ENCODE measurements around the gene REEP3. TPM values are rescaled to one million over a fixed set of nuclear protein-coding genes. Genes with fewer than 3 reads are reported as not detected.

REEP3 gene
- total RNA-seq, 1 donor from 2014 or later: 13.6 TPM

DNA sequence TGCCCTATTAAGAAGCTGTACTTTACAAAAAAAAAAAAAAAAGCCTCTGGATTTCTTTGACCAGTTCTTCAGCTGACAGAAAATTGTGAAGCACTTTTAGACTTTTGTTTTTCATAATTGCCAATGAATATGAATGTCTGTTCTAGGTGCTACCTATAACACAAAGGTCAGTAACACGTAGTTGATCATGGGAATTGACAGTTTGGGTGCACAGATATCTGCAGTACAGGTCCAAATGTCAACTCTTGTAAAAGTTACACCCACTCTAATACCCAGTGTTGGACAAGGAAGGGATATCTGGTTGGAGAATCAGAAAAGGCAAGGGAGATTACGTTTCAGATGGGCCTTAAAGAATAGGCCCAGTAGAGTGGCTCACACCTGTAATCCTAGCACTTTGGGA is 1.8 kb downstream of the REEP3 start:
- H3K27me3 ChIP-seq (ENCODE audit: control insufficient read depth in 3 of 3, insufficient read depth in 3 of 3, low read length in 3 of 3): no peaks in the 10 kb centered on the region
- no peaks in the 10 kb centered on the region for H3K9me3 ChIP-seq (ENCODE audit: control insufficient read depth in 3 of 3, low read length in 3 of 3)
- peaks cover 15 to 18% (median 15%) of the 10 kb centered on the region in 3 donors for H3K4me1 ChIP-seq (ENCODE audit: control insufficient read depth in 3 of 3, insufficient read depth in 3 of 3, low read length in 3 of 3)
- no peaks in the 10 kb centered on the region for H3K36me3 ChIP-seq (ENCODE audit: control insufficient read depth in 3 of 3, insufficient read depth in 3 of 3, low read length in 3 of 3)
- H3K4me3 ChIP-seq (ENCODE audit: low read length in 3 of 3): peak overlapping the region in 1 of 3 donors; percentile 93
- H3K9ac ChIP-seq (ENCODE audit: low read depth in 1 of 3, low read length in 3 of 3): no peak overlapping the region
- no peak overlapping the region for H3K27ac ChIP-seq (ENCODE audit: low read depth, low read length)

GRCh38 chr10:63525021-63525420 is 3.8 kb downstream of the REEP3 start:
- peaks cover 19 to 25% (median 20%) of the 10 kb centered on the region in 3 donors for H3K4me1 ChIP-seq (ENCODE audit: control insufficient read depth in 3 of 3, insufficient read depth in 3 of 3, low read length in 3 of 3)
- H3K9ac ChIP-seq (ENCODE audit: low read depth in 1 of 3, low read length in 3 of 3): no peak overlapping the region
- H3K27ac ChIP-seq (ENCODE audit: low read depth, low read length): no peak overlapping the region
- H3K36me3 ChIP-seq (ENCODE audit: control insufficient read depth in 3 of 3, insufficient read depth in 3 of 3, low read length in 3 of 3): peaks cover 0 to 5% (median 2%) of the 10 kb centered on the region in 3 donors
- no peaks in the 10 kb centered on the region for H3K27me3 ChIP-seq (ENCODE audit: control insufficient read depth in 3 of 3, insufficient read depth in 3 of 3, low read length in 3 of 3)
- no peak overlapping the region for H3K4me3 ChIP-seq (ENCODE audit: low read length in 3 of 3)
- H3K9me3 ChIP-seq (ENCODE audit: control insufficient read depth in 3 of 3, low read length in 3 of 3): no peaks in the 10 kb centered on the region

DNA sequence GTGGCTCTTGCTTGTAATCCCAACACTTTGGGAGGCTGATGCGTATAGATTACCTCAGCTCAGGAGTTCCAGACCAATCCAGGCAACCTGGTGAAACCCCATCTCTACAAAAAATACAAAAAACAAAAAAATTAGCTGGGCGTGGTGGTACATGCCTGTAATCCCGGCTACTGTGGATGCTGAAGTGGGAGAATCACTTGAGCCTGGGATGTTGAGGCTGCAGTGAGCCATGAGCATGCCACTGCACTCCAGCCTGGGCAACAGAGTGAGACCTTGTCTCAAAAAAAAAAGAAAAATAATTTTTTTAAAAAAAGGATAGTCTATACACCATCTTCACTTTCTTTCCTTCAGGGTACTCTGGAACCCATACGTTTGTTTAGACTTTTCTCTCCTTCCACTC is 6.2 kb downstream of the REEP3 start:
- no peaks in the 10 kb centered on the region for H3K9me3 ChIP-seq (ENCODE audit: control insufficient read depth in 3 of 3, low read length in 3 of 3)
- H3K27ac ChIP-seq (ENCODE audit: low read depth, low read length): no peak overlapping the region
- peaks cover 0 to 5% (median 2%) of the 10 kb centered on the region in 3 donors for H3K36me3 ChIP-seq (ENCODE audit: control insufficient read depth in 3 of 3, insufficient read depth in 3 of 3, low read length in 3 of 3)
- no peaks in the 10 kb centered on the region for H3K27me3 ChIP-seq (ENCODE audit: control insufficient read depth in 3 of 3, insufficient read depth in 3 of 3, low read length in 3 of 3)
- peaks cover 10 to 18% (median 13%) of the 10 kb centered on the region in 3 donors for H3K4me1 ChIP-seq (ENCODE audit: control insufficient read depth in 3 of 3, insufficient read depth in 3 of 3, low read length in 3 of 3)
- no peak overlapping the region for H3K9ac ChIP-seq (ENCODE audit: low read depth in 1 of 3, low read length in 3 of 3)
- no peak overlapping the region for H3K4me3 ChIP-seq (ENCODE audit: low read length in 3 of 3)

DNA sequence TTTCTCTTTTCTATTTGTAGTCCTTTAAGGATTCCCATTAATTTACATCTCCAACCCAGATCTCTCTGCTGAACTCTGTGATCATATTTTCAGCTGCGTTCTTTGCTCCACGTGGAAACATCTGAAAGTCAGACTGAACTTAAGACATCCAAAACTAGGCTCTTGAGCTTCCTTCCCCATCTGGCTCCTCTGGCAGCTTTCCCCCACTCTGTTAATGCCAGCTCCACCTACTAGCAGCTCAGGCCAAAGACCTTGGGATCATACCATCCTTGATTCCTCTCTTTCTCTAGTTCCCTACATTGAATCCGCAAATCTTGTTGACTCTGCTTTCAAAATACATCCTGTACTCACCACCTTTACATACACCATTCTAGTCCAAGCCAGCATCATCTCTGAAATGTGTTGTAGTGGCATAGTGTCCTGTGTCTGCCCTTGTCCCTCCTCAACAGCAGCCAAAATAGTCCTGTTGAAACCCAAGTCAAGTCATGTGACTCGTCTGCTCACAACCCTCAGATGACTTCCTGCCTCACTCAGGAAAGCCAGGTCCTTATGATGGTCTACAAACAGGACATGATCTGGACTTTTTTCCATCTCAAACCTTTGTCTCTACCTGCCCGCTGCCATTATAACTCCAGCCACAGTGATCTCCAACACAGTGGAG is 7.0 kb downstream of the REEP3 start:
- Histone ChIP-seq H3K27ac (ENCODE audit: low read depth, low read length) (no peak overlapping the region), H3K9me3 (ENCODE audit: control insufficient read depth in 3 of 3, low read length in 3 of 3) (no peaks in the 10 kb centered on the region), H3K36me3 (ENCODE audit: control insufficient read depth in 3 of 3, insufficient read depth in 3 of 3, low read length in 3 of 3) (peaks cover 0 to 5% (median 2%) of the 10 kb centered on the region in 3 donors), H3K4me3 (ENCODE audit: low read length in 3 of 3) (no peak overlapping the region), H3K4me1 (ENCODE audit: control insufficient read depth in 3 of 3, insufficient read depth in 3 of 3, low read length in 3 of 3) (peaks cover 4 to 15% (median 8%) of the 10 kb centered on the region in 3 donors), H3K9ac (ENCODE audit: low read depth in 1 of 3, low read length in 3 of 3) (no peak overlapping the region), H3K27me3 (ENCODE audit: control insufficient read depth in 3 of 3, insufficient read depth in 3 of 3, low read length in 3 of 3) (no peaks in the 10 kb centered on the region)

GRCh38 chr10:63530409-63530808 is 9.2 kb downstream of the REEP3 start:
- Histone ChIP-seq H3K9me3 (ENCODE audit: control insufficient read depth in 3 of 3, low read length in 3 of 3) (no peaks in the 10 kb centered on the region), H3K4me3 (ENCODE audit: low read length in 3 of 3) (no peak overlapping the region), H3K27ac (ENCODE audit: low read depth, low read length) (no peak overlapping the region), H3K27me3 (ENCODE audit: control insufficient read depth in 3 of 3, insufficient read depth in 3 of 3, low read length in 3 of 3) (no peaks in the 10 kb centered on the region), H3K4me1 (ENCODE audit: control insufficient read depth in 3 of 3, insufficient read depth in 3 of 3, low read length in 3 of 3) (peaks cover 4 to 7% (median 6%) of the 10 kb centered on the region in 3 donors), H3K36me3 (ENCODE audit: control insufficient read depth in 3 of 3, insufficient read depth in 3 of 3, low read length in 3 of 3) (peaks cover 0 to 5% (median 2%) of the 10 kb centered on the region in 3 donors), H3K9ac (ENCODE audit: low read depth in 1 of 3, low read length in 3 of 3) (no peak overlapping the region)

- Histone ChIP-seq H3K36me3 (ENCODE audit: control insufficient read depth in 3 of 3, insufficient read depth in 3 of 3, low read length in 3 of 3) (no peaks in the 10 kb centered on the region), H3K9ac (ENCODE audit: low read depth in 1 of 3, low read length in 3 of 3) (no peak overlapping the region), H3K27me3 (ENCODE audit: control insufficient read depth in 3 of 3, insufficient read depth in 3 of 3, low read length in 3 of 3) (no peaks in the 10 kb centered on the region), H3K27ac (ENCODE audit: low read depth, low read length) (no peak overlapping the region), H3K4me1 (ENCODE audit: control insufficient read depth in 3 of 3, insufficient read depth in 3 of 3, low read length in 3 of 3) (peaks cover 3 to 5% (median 3%) of the 10 kb centered on the region in 3 donors), H3K9me3 (ENCODE audit: control insufficient read depth in 3 of 3, low read length in 3 of 3) (no peaks in the 10 kb centered on the region), H3K4me3 (ENCODE audit: low read length in 3 of 3) (no peak overlapping the region)
These were observed 13.5 kb downstream of the REEP3 start for GRCh38 chr10:63534723-63535122.

GRCh38 chr10:63536698-63537097 is 15.5 kb downstream of the REEP3 start:
- no peak overlapping the region for H3K9ac ChIP-seq (ENCODE audit: low read depth in 1 of 3, low read length in 3 of 3)
- H3K27me3 ChIP-seq (ENCODE audit: control insufficient read depth in 3 of 3, insufficient read depth in 3 of 3, low read length in 3 of 3): no peaks in the 10 kb centered on the region
- no peaks in the 10 kb centered on the region for H3K9me3 ChIP-seq (ENCODE audit: control insufficient read depth in 3 of 3, low read length in 3 of 3)
- H3K4me3 ChIP-seq (ENCODE audit: low read length in 3 of 3): no peak overlapping the region
- H3K27ac ChIP-seq (ENCODE audit: low read depth, low read length): no peak overlapping the region
- H3K4me1 ChIP-seq (ENCODE audit: control insufficient read depth in 3 of 3, insufficient read depth in 3 of 3, low read length in 3 of 3): peaks cover 3 to 5% (median 3%) of the 10 kb centered on the region in 3 donors
- H3K36me3 ChIP-seq (ENCODE audit: control insufficient read depth in 3 of 3, insufficient read depth in 3 of 3, low read length in 3 of 3): no peaks in the 10 kb centered on the region

DNA sequence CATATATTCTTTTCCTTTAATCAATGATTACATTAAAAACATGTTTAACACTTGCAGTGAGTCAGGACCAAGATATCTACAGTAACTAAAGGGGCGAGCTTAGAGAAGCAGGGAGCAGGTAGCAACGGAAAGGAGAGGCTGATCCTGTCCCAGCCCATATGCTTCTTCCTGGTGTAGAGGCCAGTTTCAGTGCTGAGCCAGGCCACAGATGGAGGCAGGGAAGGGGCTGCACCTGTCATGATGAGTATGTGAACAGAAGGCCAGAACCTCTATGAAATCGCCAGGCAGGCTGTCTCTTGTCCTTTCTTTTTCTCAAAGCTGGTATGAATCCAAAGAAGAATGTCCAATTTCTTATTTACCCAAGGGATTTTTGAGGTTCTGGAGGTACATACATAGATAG is 16.3 kb downstream of the REEP3 start:
- no peaks in the 10 kb centered on the region for H3K36me3 ChIP-seq (ENCODE audit: control insufficient read depth in 3 of 3, insufficient read depth in 3 of 3, low read length in 3 of 3)
- H3K4me1 ChIP-seq (ENCODE audit: control insufficient read depth in 3 of 3, insufficient read depth in 3 of 3, low read length in 3 of 3): peaks cover 3 to 5% (median 3%) of the 10 kb centered on the region in 3 donors
- H3K27ac ChIP-seq (ENCODE audit: low read depth, low read length): no peak overlapping the region
- H3K4me3 ChIP-seq (ENCODE audit: low read length in 3 of 3): no peak overlapping the region
- no peaks in the 10 kb centered on the region for H3K27me3 ChIP-seq (ENCODE audit: control insufficient read depth in 3 of 3, insufficient read depth in 3 of 3, low read length in 3 of 3)
- no peak overlapping the region for H3K9ac ChIP-seq (ENCODE audit: low read depth in 1 of 3, low read length in 3 of 3)
- H3K9me3 ChIP-seq (ENCODE audit: control insufficient read depth in 3 of 3, low read length in 3 of 3): no peaks in the 10 kb centered on the region

DNA sequence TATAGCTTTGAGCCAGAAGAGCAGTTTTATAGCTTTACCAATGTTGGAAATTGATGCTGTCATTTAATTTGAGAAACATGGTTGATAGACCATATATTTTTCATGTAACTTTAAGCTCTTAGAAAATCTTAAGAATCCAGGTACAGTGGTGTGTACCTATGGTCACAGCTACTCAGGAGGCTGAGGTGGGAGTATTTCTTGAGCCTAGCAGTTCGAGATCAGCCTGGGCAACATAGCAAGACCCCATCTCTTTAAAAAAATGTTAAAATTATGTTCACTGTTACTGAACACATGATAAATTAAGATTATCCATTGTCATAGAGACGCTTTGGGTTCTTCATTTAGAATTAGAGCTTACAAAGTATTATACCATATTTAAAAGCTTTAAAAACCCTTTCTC is 18.2 kb downstream of the REEP3 start:
- H3K36me3 ChIP-seq (ENCODE audit: control insufficient read depth in 3 of 3, insufficient read depth in 3 of 3, low read length in 3 of 3): no peaks in the 10 kb centered on the region
- H3K9me3 ChIP-seq (ENCODE audit: control insufficient read depth in 3 of 3, low read length in 3 of 3): no peaks in the 10 kb centered on the region
- peaks cover 3 to 5% (median 5%) of the 10 kb centered on the region in 3 donors for H3K4me1 ChIP-seq (ENCODE audit: control insufficient read depth in 3 of 3, insufficient read depth in 3 of 3, low read length in 3 of 3)
- H3K9ac ChIP-seq (ENCODE audit: low read depth in 1 of 3, low read length in 3 of 3): no peak overlapping the region
- no peak overlapping the region for H3K27ac ChIP-seq (ENCODE audit: low read depth, low read length)
- no peak overlapping the region for H3K4me3 ChIP-seq (ENCODE audit: low read length in 3 of 3)
- no peaks in the 10 kb centered on the region for H3K27me3 ChIP-seq (ENCODE audit: control insufficient read depth in 3 of 3, insufficient read depth in 3 of 3, low read length in 3 of 3)

- Histone ChIP-seq H3K4me3 (ENCODE audit: low read length in 3 of 3) (no peak overlapping the region), H3K27ac (ENCODE audit: low read depth, low read length) (no peak overlapping the region), H3K4me1 (ENCODE audit: control insufficient read depth in 3 of 3, insufficient read depth in 3 of 3, low read length in 3 of 3) (peaks cover 3 to 7% (median 5%) of the 10 kb centered on the region in 3 donors), H3K27me3 (ENCODE audit: control insufficient read depth in 3 of 3, insufficient read depth in 3 of 3, low read length in 3 of 3) (no peaks in the 10 kb centered on the region), H3K9ac (ENCODE audit: low read depth in 1 of 3, low read length in 3 of 3) (no peak overlapping the region), H3K9me3 (ENCODE audit: control insufficient read depth in 3 of 3, low read length in 3 of 3) (no peaks in the 10 kb centered on the region), H3K36me3 (ENCODE audit: control insufficient read depth in 3 of 3, insufficient read depth in 3 of 3, low read length in 3 of 3) (no peaks in the 10 kb centered on the region)
These were observed 18.8 kb downstream of the REEP3 start for GRCh38 chr10:63539994-63540393.
